GM13976 (cell line): ENCODE data around the gene RAD51B.

Experiments
- DNase-seq: peaks from one replicate; pipeline ENCODE4 v3.0.0; 2012; ENCODE audit warnings: low spot score
- CTCF ChIP-seq: IDR thresholded peaks from 2 replicates; pipeline ENCODE4 v1.5.1; 2012; ENCODE audit warnings: borderline replicate concordance, mild to moderate bottlenecking; ENCODE audit not compliant: insufficient read depth; ENCODE audit errors: extremely low read depth, missing control alignments, control extremely low read depth
- in situ Hi-C: fragments of 300-500 bp; cut with MboI; formaldehyde crosslinking; loops from one replicate; pipeline ENCODE4 v1.12.0; 2022; ENCODE audit warnings: low sequenced_read_pairs, mixed read lengths, inconsistent platforms; ENCODE audit not compliant: unreplicated experiment

The RAD51B gene

GRCh38 chr14:68770051-68770450 is 950.5 kb downstream of the RAD51B start:
- no peak for TF ChIP-seq CTCF
- DNase-seq: no peak
- in situ Hi-C loops: no loop called here

GRCh38 chr14:68770553-68771286 is 951.1 kb downstream of the RAD51B start:
- no peak for TF ChIP-seq CTCF
- in situ Hi-C loops: no loop called here
- DNase-seq: no peak

- TF ChIP-seq CTCF: no peak
- DNase-seq: no peak
- in situ Hi-C loops: no loop called here
Measured at GRCh38 chr14:68771631-68772030, 952.1 kb downstream of the RAD51B start.

- DNase-seq: no peak
- in situ Hi-C loops: no loop called here
- TF ChIP-seq CTCF: no peak
Measured at GRCh38 chr14:68772761-68773381, 953.3 kb downstream of the RAD51B start.

- no peak for TF ChIP-seq CTCF
- no peak for DNase-seq
- in situ Hi-C loops: no loop called here
Measured at GRCh38 chr14:68774771-68775613, 955.4 kb downstream of the RAD51B start.

GRCh38 chr14:68775614-68776126 is 956.1 kb downstream of the RAD51B start:
- TF ChIP-seq CTCF: no peak
- no peak for DNase-seq
- in situ Hi-C loops: no loop called here
